PC-3 (cell line): Measurements from ENCODE around the gene KLHL7. TPM values are rescaled to one million over a fixed set of nuclear protein-coding genes. Genes with fewer than 3 reads are reported as not detected.

ENCODE experiments used
- ATAC-seq: fragments of 200-7000 bp; cut with Tn5 transposase; 2 replicates; pipeline ENCODE4 v1.9.1; 2020; ENCODE audit warnings: mild to moderate bottlenecking, moderate library complexity
- BruUV-seq: library from RNA; stranded (reverse); fragments of 400-500 nt; replicated peaks from 2 replicates; lab custom pipeline; 2021; lab: Mats Ljungman, UMichigan
- CTCF ChIA-PET: fragments of 300-600 bp; sonication (Branson Sonifier 250); formaldehyde crosslinking; loops from one replicate; lab custom pipeline; 2022; ENCODE audit warnings: antibody characterized with exemption; lab: Charles Lee
- POLR2A ChIA-PET: fragments of 300-600 bp; sonication (Branson Sonifier 250); formaldehyde crosslinking; loops from one replicate; lab custom pipeline; 2022; ENCODE audit warnings: antibody characterized with exemption; ENCODE audit not compliant: unreplicated experiment; lab: Charles Lee
- DNase-seq: peaks from one replicate; pipeline ENCODE4 v3.0.0-alpha.2; 2015
- H2AFZ ChIP-seq: fragments of 300-600 bp; sonication (generic); 2 replicates; pipeline ENCODE4 v1.6.0; 2016; ENCODE audit warnings: antibody characterized with exemption, low read length
- H3F3A ChIP-seq: fragments of 300-600 bp; sonication (generic); one replicate; pipeline ENCODE4 v1.6.0; 2017; ENCODE audit warnings: antibody characterized with exemption, low read length, control low read depth, mild to moderate bottlenecking; ENCODE audit not compliant: unreplicated experiment
- H3K27ac ChIP-seq: fragments of 300-600 bp; sonication (generic); 2 replicates; pipeline ENCODE4 v1.5.1; 2016; ENCODE audit warnings: mild to moderate bottlenecking, low read length
- H3K27me3 ChIP-seq: fragments of 300-600 bp; sonication (generic); 2 replicates; pipeline ENCODE4 v1.6.1; 2016; ENCODE audit warnings: low read length, mixed read lengths
- H3K36me3 ChIP-seq: fragments of 300-600 bp; sonication (generic); 2 replicates; pipeline ENCODE4 v1.6.1; 2016; ENCODE audit warnings: low read depth, mixed run types, low read length, mixed read lengths
- H3K4me1 ChIP-seq: fragments of 300-600 bp; sonication (generic); 2 replicates; pipeline ENCODE4 v1.5.1; 2016; ENCODE audit warnings: low read length; ENCODE audit not compliant: insufficient read depth
- H3K4me2 ChIP-seq: fragments of 300-600 bp; sonication (generic); 2 replicates; pipeline ENCODE4 v1.6.0; 2016; ENCODE audit warnings: low read length
- H3K4me3 ChIP-seq: fragments of 300-600 bp; sonication (generic); 2 replicates; pipeline ENCODE4 v1.5.1; 2016; ENCODE audit warnings: mild to moderate bottlenecking, low read length, mixed read lengths
- H3K79me2 ChIP-seq: fragments of 300-600 bp; sonication (generic); 2 replicates; pipeline ENCODE4 v1.6.1; 2017; ENCODE audit warnings: low read length, mixed read lengths
- H3K9ac ChIP-seq: fragments of 300-600 bp; sonication (generic); 2 replicates; pipeline ENCODE4 v1.6.0; 2016; ENCODE audit warnings: mild to moderate bottlenecking, low read length
- H3K9me2 ChIP-seq: fragments of 300-600 bp; sonication (generic); replicated peaks from 2 replicates; pipeline ENCODE4 v1.6.1; 2016; ENCODE audit warnings: mixed run types, low read length, mixed read lengths
- H3K9me3 ChIP-seq: fragments of 300-600 bp; sonication (generic); 2 replicates; pipeline ENCODE4 v1.6.1; 2016; ENCODE audit warnings: low read length, mixed read lengths
- H4K20me1 ChIP-seq: fragments of 300-600 bp; sonication (generic); 2 replicates; pipeline ENCODE4 v1.6.1; 2016; ENCODE audit warnings: low read length, mixed read lengths
- EZH2 ChIP-seq: fragments of 300-600 bp; sonication (generic); IDR thresholded peaks from one replicate; pipeline ENCODE4 v1.6.1; 2017; ENCODE audit warnings: antibody characterized with exemption, mild to moderate bottlenecking, low read length; ENCODE audit not compliant: unreplicated experiment
- EZH2phosphoT487 ChIP-seq: fragments of 300-600 bp; sonication (generic); IDR thresholded peaks from 2 replicates; pipeline ENCODE4 v1.6.1; 2018; ENCODE audit warnings: mild to moderate bottlenecking, antibody characterized with exemption, low read length, borderline replicate concordance
- intact Hi-C: fragments of 100-400 bp; cut with micrococcal nuclease; formaldehyde crosslinking; loops from 2 replicates; pipeline ENCODE4 v1.9.0; 2023
- total RNA-seq: library from RNA; depleted of rRNA; stranded (reverse); fragments of >200 nt; gene quantifications from 2 replicates; pipeline ENCODE4 v1.2.3, GENCODE V29; 2014
- TF ChIP-seq, protein P1 (sequence below): fragments of 300-600 bp; sonication (generic); conservative IDR thresholded peaks from 2 replicates; pipeline ENCODE4 v1.5.1; 2017; ENCODE audit warnings: antibody characterized with exemption, low read depth, mild to moderate bottlenecking, low read length

The KLHL7 gene
- total RNA-seq, 1 experiment from 2014 or later: 31.1 TPM

DNA sequence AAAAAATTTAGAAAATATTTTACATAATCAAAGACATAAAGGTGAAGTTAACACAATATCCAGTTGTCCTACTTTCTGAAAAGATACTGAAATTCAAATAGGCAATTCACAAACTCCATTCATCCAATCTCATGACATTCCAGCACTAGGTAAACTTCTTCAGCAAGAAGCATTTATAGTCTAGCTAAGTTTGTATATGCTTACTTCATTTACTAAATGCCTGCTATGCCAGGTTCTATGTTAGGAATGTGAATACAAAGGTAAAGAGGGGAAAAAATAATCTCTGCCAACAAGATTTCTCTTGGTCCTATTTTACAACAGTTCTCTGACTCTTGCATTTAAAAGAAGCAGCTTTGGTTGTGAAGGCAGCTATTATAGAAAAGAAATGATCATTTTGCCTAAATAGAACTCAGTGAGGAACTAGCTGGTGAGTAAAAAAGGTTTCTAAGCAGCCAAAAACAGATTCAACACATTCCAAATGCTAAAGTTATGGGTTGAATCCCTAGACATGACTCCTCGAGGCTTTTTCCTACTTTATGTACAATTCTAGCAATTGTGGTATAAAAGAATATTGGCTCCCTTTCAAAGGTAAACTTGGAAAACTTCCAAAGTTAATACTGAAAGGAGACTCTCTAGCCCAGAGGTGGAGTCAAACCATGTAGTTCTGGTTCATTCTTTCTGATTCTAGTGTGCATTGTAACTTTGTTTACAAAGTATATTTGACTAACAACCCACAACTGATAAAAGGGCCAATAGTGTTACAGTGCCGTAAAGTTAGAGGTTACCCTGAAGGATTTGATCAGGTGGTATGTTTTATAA is 30.9 kb upstream of the KLHL7 start:
- intact Hi-C loops: loop anchor here (2.0 to 5.0 kb wide), 2 partner anchors 18 to 347 kb away; partner anchors contain the start of gene IL6
- Histone ChIP-seq H3K9me3 (no peaks in the 10 kb centered on the region), H4K20me1 (no peaks in the 10 kb centered on the region), H3K4me1 (peaks cover 24% of the 10 kb centered on the region), H2AFZ (peak overlapping the region; percentile 13; the same call in 1 of the 2 replicates), H3K79me2 (no peaks in the 10 kb centered on the region), H3K4me2 (peak overlapping the region; percentile 53), H3K27me3 (no peaks in the 10 kb centered on the region), H3K9me2 (no peaks in the 10 kb centered on the region), H3K36me3 (no peaks in the 10 kb centered on the region), H3K27ac (peak overlapping the region; percentile 16; the same call in 1 of the 2 replicates), H3K9ac (no peak overlapping the region), H3K4me3 (no peak overlapping the region; the same call in 1 of the 2 replicates), H3F3A (no peaks in the 10 kb centered on the region)
- no TSS peak for BruUV-seq
- ChIA-PET CTCF (interaction anchor here (0.5 to 1.6 kb wide), 3 partner anchors 12 to 514 kb away, joined by 3 to 13 read pairs (median 4); no protein-coding TSS in a partner anchor), POLR2A (interaction anchor here (0.6 kb wide), 1 partner anchor 600 kb away, joined by 4 read pairs; no protein-coding TSS in a partner anchor)
- DNase-seq (peak; percentile 85), ATAC-seq (peak; percentile 85)
- TF ChIP-seq, protein P1, sequence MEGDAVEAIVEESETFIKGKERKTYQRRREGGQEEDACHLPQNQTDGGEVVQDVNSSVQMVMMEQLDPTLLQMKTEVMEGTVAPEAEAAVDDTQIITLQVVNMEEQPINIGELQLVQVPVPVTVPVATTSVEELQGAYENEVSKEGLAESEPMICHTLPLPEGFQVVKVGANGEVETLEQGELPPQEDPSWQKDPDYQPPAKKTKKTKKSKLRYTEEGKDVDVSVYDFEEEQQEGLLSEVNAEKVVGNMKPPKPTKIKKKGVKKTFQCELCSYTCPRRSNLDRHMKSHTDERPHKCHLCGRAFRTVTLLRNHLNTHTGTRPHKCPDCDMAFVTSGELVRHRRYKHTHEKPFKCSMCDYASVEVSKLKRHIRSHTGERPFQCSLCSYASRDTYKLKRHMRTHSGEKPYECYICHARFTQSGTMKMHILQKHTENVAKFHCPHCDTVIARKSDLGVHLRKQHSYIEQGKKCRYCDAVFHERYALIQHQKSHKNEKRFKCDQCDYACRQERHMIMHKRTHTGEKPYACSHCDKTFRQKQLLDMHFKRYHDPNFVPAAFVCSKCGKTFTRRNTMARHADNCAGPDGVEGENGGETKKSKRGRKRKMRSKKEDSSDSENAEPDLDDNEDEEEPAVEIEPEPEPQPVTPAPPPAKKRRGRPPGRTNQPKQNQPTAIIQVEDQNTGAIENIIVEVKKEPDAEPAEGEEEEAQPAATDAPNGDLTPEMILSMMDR: no peak
- TF ChIP-seq EZH2phosphoT487 (no peak), EZH2 (no peak)

DNA sequence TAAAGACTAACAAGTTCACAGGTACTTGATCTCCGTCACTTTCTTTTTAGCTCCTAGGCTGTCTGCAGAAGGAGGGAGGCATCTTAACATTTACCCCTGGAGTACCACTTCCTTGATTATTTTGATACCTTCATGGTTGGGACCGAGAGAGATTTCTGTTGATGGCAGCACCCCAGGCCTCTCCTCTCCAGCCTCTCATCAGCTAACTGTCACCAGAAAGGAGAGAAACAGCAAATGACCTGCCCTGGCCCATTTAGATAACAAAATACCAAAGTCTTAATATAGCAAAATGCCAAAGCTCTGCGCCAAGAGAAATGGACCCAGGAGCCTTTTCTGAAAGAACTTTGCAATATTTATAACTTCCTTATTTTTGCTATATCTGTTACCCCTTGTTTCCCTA is 30.0 kb upstream of the KLHL7 start:
- Histone ChIP-seq H4K20me1 (no peaks in the 10 kb centered on the region), H3K36me3 (no peaks in the 10 kb centered on the region), H2AFZ (no peak overlapping the region), H3K9me2 (no peaks in the 10 kb centered on the region), H3K27ac (no peak overlapping the region), H3F3A (no peaks in the 10 kb centered on the region), H3K4me1 (peaks cover 24% of the 10 kb centered on the region), H3K79me2 (no peaks in the 10 kb centered on the region), H3K4me2 (peak overlapping the region; percentile 53), H3K27me3 (no peaks in the 10 kb centered on the region), H3K9me3 (no peaks in the 10 kb centered on the region), H3K4me3 (no peak overlapping the region), H3K9ac (no peak overlapping the region)
- intact Hi-C loops: loop anchor here (2.0 kb wide), 1 partner anchor 17 kb away; no protein-coding TSS in a partner anchor
- TF ChIP-seq, protein P1: no peak
- no peak for TF ChIP-seq EZH2phosphoT487
- TF ChIP-seq EZH2: no peak
- ChIA-PET CTCF (interaction anchor here (0.6 kb wide), 1 partner anchor 129 kb away, joined by 3 read pairs; no protein-coding TSS in a partner anchor), POLR2A (interaction anchor here (0.7 kb wide), 1 partner anchor 497 kb away, joined by 5 read pairs; no protein-coding TSS in a partner anchor)
- no TSS peak for BruUV-seq
- ATAC-seq: no peak
- no peak for DNase-seq
